Large intestine (tissue), 12 donors: ENCODE measurements around the gene SETD6. TPM values are rescaled to one million over a fixed set of nuclear protein-coding genes. Genes with fewer than 3 reads are reported as not detected.
A peak's percentile ranks its signal among the peaks of the same experiment; 100 is the strongest.

Source experiments
- DNase-seq, 2 donors: peaks; one replicate each; pipeline versions ENCODE4 v3.0.0 to v3.0.0-alpha.2; 2013
- H3K27ac ChIP-seq: one replicate; pipeline ENCODE4 v1.5.1; 2013; ENCODE audit warnings: low read length
- H3K27me3 ChIP-seq: 2 replicates; pipeline ENCODE4 v1.6.1; 2013; ENCODE audit warnings: low read length; ENCODE audit not compliant: control insufficient read depth, insufficient read depth
- H3K36me3 ChIP-seq: 2 replicates; pipeline ENCODE4 v1.6.1; 2013; ENCODE audit warnings: low read length; ENCODE audit not compliant: control insufficient read depth, insufficient read depth
- H3K4me1 ChIP-seq: one replicate; pipeline ENCODE4 v1.6.1; 2013; ENCODE audit warnings: low read length; ENCODE audit not compliant: control insufficient read depth, insufficient read depth
- H3K4me3 ChIP-seq: one replicate; pipeline ENCODE4 v1.5.1; 2013; ENCODE audit warnings: low read length
- H3K9me3 ChIP-seq: one replicate; pipeline ENCODE4 v1.6.1; 2013; ENCODE audit warnings: mild to moderate bottlenecking, low read depth, low read length, moderate library complexity; ENCODE audit not compliant: control insufficient read depth
- WGBS: methylation state at CpG from one replicate; pipeline ENCODE4 v1.1.5; 2013; ENCODE audit warnings: low lambda C conversion rate; ENCODE audit not compliant: insufficient coverage; 5-methylcytosine and 5-hydroxymethylcytosine counted together
- long read RNA-seq, 11 donors: transcript quantifications; one replicate each; lab custom pipeline, GENCODE V29; 2026
- polyA plus RNA-seq: library from polyadenylated mRNA; unstranded; fragments of 120-200 nt; gene quantifications from one replicate; pipeline ENCODE4 v1.2.1, GENCODE V29; 2013

The SETD6 gene
- polyA plus RNA-seq: 28.8 TPM
- long read RNA-seq, donor 1, partial matches to known transcripts: 32 of 47 reads
- long read RNA-seq, donor 1, other reads (novel, unspliced or antisense): 11 of 47 reads
- long read RNA-seq, donor 2, partial matches to known transcripts: 0 of 5 reads
- long read RNA-seq, donor 2, other reads (novel, unspliced or antisense): 0 of 5 reads
- long read RNA-seq, donor 3: 0 reads
- long read RNA-seq, donor 4, partial matches to known transcripts: 0 of 1 reads
- long read RNA-seq, donor 4, other reads (novel, unspliced or antisense): 0 of 1 reads
- long read RNA-seq, donor 5, partial matches to known transcripts: 0 of 4 reads
- long read RNA-seq, donor 5, other reads (novel, unspliced or antisense): 0 of 4 reads
- long read RNA-seq, donor 6: 0 reads
- long read RNA-seq, donor 7, partial matches to known transcripts: 0 of 1 reads
- long read RNA-seq, donor 7, other reads (novel, unspliced or antisense): 0 of 1 reads
- long read RNA-seq, donor 8, partial matches to known transcripts: 7 of 13 reads
- long read RNA-seq, donor 8, other reads (novel, unspliced or antisense): 0 of 13 reads
- long read RNA-seq, donor 9, partial matches to known transcripts: 58 of 59 reads
- long read RNA-seq, donor 9, other reads (novel, unspliced or antisense): 0 of 59 reads
- long read RNA-seq, donor 10, partial matches to known transcripts: 104 of 111 reads
- long read RNA-seq, donor 10, other reads (novel, unspliced or antisense): 0 of 111 reads
- long read RNA-seq, donor 11, partial matches to known transcripts: 54 of 57 reads
- long read RNA-seq, donor 11, other reads (novel, unspliced or antisense): 0 of 57 reads

- H3K4me1 ChIP-seq: peaks cover 10% of the 10 kb centered on the region
- WGBS: no CpG with 5 or more reads among the region's 80 CpGs
- DNase-seq: peak; percentile 83 to 91
- peak within 1 kb of the TSS; percentile 79 for H3K4me3 ChIP-seq
- H3K27ac ChIP-seq: peak within 1 kb of the TSS; percentile 82
- no peaks in the 10 kb centered on the region for H3K9me3 ChIP-seq
- no peaks in the 10 kb centered on the region for H3K27me3 ChIP-seq
- peaks cover 34% of the 10 kb centered on the region for H3K36me3 ChIP-seq
These were observed at the start of gene SETD6 for GRCh38 chr16:58515125-58515870. SETD6 (plus strand) TSS chr16:58515517; CDS start chr16:58515538, 21 bp downstream.

GRCh38 chr16:58465817-58466216 lies 49.5 kb upstream of the SETD6 start:
- H3K4me1 ChIP-seq: no peaks in the 10 kb centered on the region
- no peak overlapping the region for H3K4me3 ChIP-seq
- no peak for DNase-seq
- no CpG with 5 or more reads among the region's 13 CpGs for WGBS
- no peaks in the 10 kb centered on the region for H3K9me3 ChIP-seq
- no peaks in the 10 kb centered on the region for H3K36me3 ChIP-seq
- no peak overlapping the region for H3K27ac ChIP-seq
- peaks cover 72% of the 10 kb centered on the region for H3K27me3 ChIP-seq

GRCh38 chr16:58466396-58466795 lies 48.9 kb upstream of the SETD6 start:
- Histone ChIP-seq H3K4me1 (no peaks in the 10 kb centered on the region), H3K9me3 (no peaks in the 10 kb centered on the region), H3K27ac (no peak overlapping the region), H3K36me3 (no peaks in the 10 kb centered on the region), H3K4me3 (no peak overlapping the region), H3K27me3 (peaks cover 69% of the 10 kb centered on the region)
- WGBS: no CpG with 5 or more reads among the region's 3 CpGs
- DNase-seq: no peak

GRCh38 chr16:58467905-58468304 lies 47.4 kb upstream of the SETD6 start:
- no peak overlapping the region for H3K27ac ChIP-seq
- H3K4me1 ChIP-seq: no peaks in the 10 kb centered on the region
- no CpG with 5 or more reads among the region's 5 CpGs for WGBS
- H3K9me3 ChIP-seq: no peaks in the 10 kb centered on the region
- peaks cover 57% of the 10 kb centered on the region for H3K27me3 ChIP-seq
- H3K36me3 ChIP-seq: no peaks in the 10 kb centered on the region
- DNase-seq: no peak
- no peak overlapping the region for H3K4me3 ChIP-seq

- H3K4me1 ChIP-seq: no peaks in the 10 kb centered on the region
- H3K4me3 ChIP-seq: no peak overlapping the region
- H3K9me3 ChIP-seq: no peaks in the 10 kb centered on the region
- peaks cover 36% of the 10 kb centered on the region for H3K27me3 ChIP-seq
- WGBS: no CpG with 5 or more reads among the region's 10 CpGs
- DNase-seq: no peak
- H3K36me3 ChIP-seq: no peaks in the 10 kb centered on the region
- no peak overlapping the region for H3K27ac ChIP-seq
These were observed 43.9 kb upstream of the SETD6 start for GRCh38 chr16:58471209-58471975.

- H3K4me1 ChIP-seq: no peaks in the 10 kb centered on the region
- no peak overlapping the region for H3K27ac ChIP-seq
These were observed 43.1 kb upstream of the SETD6 start for GRCh38 chr16:58472266-58472665.

GRCh38 chr16:58472827-58473226 lies 42.5 kb upstream of the SETD6 start:
- H3K4me1 ChIP-seq: no peaks in the 10 kb centered on the region
- H3K4me3 ChIP-seq: no peak overlapping the region
- H3K27ac ChIP-seq: no peak overlapping the region
- H3K9me3 ChIP-seq: no peaks in the 10 kb centered on the region
- no peak for DNase-seq
- peaks cover 25% of the 10 kb centered on the region for H3K27me3 ChIP-seq
- H3K36me3 ChIP-seq: no peaks in the 10 kb centered on the region
- WGBS: no CpG with 5 or more reads among the region's 3 CpGs

More at GRCh38 chr16:58472266-58472665, 43.1 kb upstream of the SETD6 start:
- no peak for DNase-seq
- WGBS: no CpG with 5 or more reads among the region's 9 CpGs
- Histone ChIP-seq H3K36me3 (no peaks in the 10 kb centered on the region), H3K4me3 (no peak overlapping the region), H3K27me3 (peaks cover 30% of the 10 kb centered on the region), H3K9me3 (no peaks in the 10 kb centered on the region)

- no peaks in the 10 kb centered on the region for H3K36me3 ChIP-seq
- H3K27ac ChIP-seq: no peak overlapping the region
- DNase-seq: no peak
- H3K4me3 ChIP-seq: no peak overlapping the region
- H3K27me3 ChIP-seq: peaks cover 19% of the 10 kb centered on the region
- no peaks in the 10 kb centered on the region for H3K9me3 ChIP-seq
- no peaks in the 10 kb centered on the region for H3K4me1 ChIP-seq
- WGBS: no CpG with 5 or more reads among the region's 10 CpGs
These were observed 41.0 kb upstream of the SETD6 start for GRCh38 chr16:58474296-58474695.

GRCh38 chr16:58475091-58475619 lies 40.2 kb upstream of the SETD6 start:
- 75% methylated on average over 3 of the region's 4 CpGs for WGBS
- H3K27ac ChIP-seq: no peak overlapping the region

More at GRCh38 chr16:58475091-58475619, 40.2 kb upstream of the SETD6 start:
- no peak overlapping the region for H3K4me3 ChIP-seq
- H3K9me3 ChIP-seq: no peaks in the 10 kb centered on the region
- no peaks in the 10 kb centered on the region for H3K4me1 ChIP-seq
- no peak for DNase-seq
- H3K27me3 ChIP-seq: peaks cover 18% of the 10 kb centered on the region
- no peaks in the 10 kb centered on the region for H3K36me3 ChIP-seq
